HepG2 (cell line): Measurements from ENCODE around the gene UTS2R. TPM values are rescaled to one million over a fixed set of nuclear protein-coding genes. Genes with fewer than 3 reads are reported as not detected.

ENCODE experiments used
- ATAC-seq: fragments of 200-7000 bp; cut with Tn5 transposase; 3 replicates; pipeline ENCODE4 v1.9.1; 2020; ENCODE audit warnings: mild to moderate bottlenecking, moderate library complexity
- BruUV-seq: library from RNA; stranded (reverse); fragments of 400-500 nt; replicated peaks from 2 replicates; lab custom pipeline; 2021; lab: Mats Ljungman, UMichigan
- CTCF ChIA-PET: fragments of 300-600 bp; formaldehyde crosslinking; extraction: SDS; loops from one replicate; lab custom pipeline; 2021; ENCODE audit warnings: low total read pairs, inconsistent platforms, low intra/inter-chr PET ratio; lab: Yijun Ruan, JAX
- POLR2A ChIA-PET: fragments of 350-600 bp; sonication (Branson Sonifier 250); formaldehyde crosslinking; loops from one replicate; lab custom pipeline; 2020; ENCODE audit warnings: antibody characterized with exemption, inconsistent platforms; lab: Yijun Ruan, JAX
- DNase-seq: peaks from one replicate; pipeline ENCODE4 v3.0.0-alpha.2; 2015; ENCODE audit warnings: low spot score
- FAIRE-seq: peaks from 3 replicates; lab custom pipeline; 2011; peaks lifted over from hg19 to GRCh38; lab: Jason Lieb, UNC
- H2AFZ ChIP-seq: one replicate; pipeline ENCODE4 v1.6.1; 2011; ENCODE audit warnings: low read length, inconsistent platforms
- H3K27ac ChIP-seq: fragments of 300-600 bp; 3 replicates; pipeline ENCODE4 v1.8.0; 2011; ENCODE audit warnings: mixed run types, mild to moderate bottlenecking, mixed read lengths, low read length, inconsistent platforms; ENCODE audit not compliant: insufficient read depth; ENCODE audit errors: extremely low read length
- H3K27me3 ChIP-seq, 2 experiments: fragments of 200-600 bp in 1 of 2; 2 replicates in 1 of 2; 3 replicates in 1 of 2; pipeline versions ENCODE4 v1.6.0 to v1.8.0; 2011; ENCODE audit warnings: low read length in 2 of 2, mild to moderate bottlenecking in 2 of 2, moderate library complexity in 2 of 2, inconsistent platforms in 1 of 2; ENCODE audit not compliant: insufficient read depth in 2 of 2, control insufficient read depth in 1 of 2
- H3K36me3 ChIP-seq, 2 experiments: fragments of 200-600 bp in 1 of 2; replicated peaks in 1 of 2; 2 replicates in 1 of 2; 3 replicates in 1 of 2; pipeline versions ENCODE4 v1.5.1 to v1.8.0; 2011; ENCODE audit warnings: low read length in 2 of 2, inconsistent platforms in 1 of 2; ENCODE audit not compliant: insufficient read depth in 2 of 2, control insufficient read depth in 1 of 2
- H3K4me1 ChIP-seq: 2 replicates; pipeline ENCODE4 v1.5.1; 2012; ENCODE audit warnings: low read length, inconsistent platforms; ENCODE audit not compliant: insufficient read depth
- H3K4me2 ChIP-seq: 2 replicates; pipeline ENCODE4 v1.6.0; 2011; ENCODE audit warnings: low read depth, low read length, inconsistent platforms
- H3K4me3 ChIP-seq, 3 experiments: fragments of 200-600 bp in 1 of 3; sonication (generic), shearing (Covaris generic) in 1 of 3; replicated peaks in 1 of 3; 2 replicates each; pipeline ENCODE4 v1.5.1; 2011 to 2016; ENCODE audit warnings: low read length in 3 of 3, inconsistent platforms in 2 of 3, low read depth in 2 of 3, mild to moderate bottlenecking in 2 of 3, control low read depth in 1 of 3, mixed read lengths in 1 of 3; ENCODE audit not compliant: insufficient read depth in 1 of 3
- H3K79me2 ChIP-seq: one replicate; pipeline ENCODE4 v1.6.1; 2011; ENCODE audit warnings: low read length, inconsistent platforms; ENCODE audit not compliant: insufficient read depth
- H3K9ac ChIP-seq: 2 replicates; pipeline ENCODE4 v1.6.0; 2011; ENCODE audit warnings: mild to moderate bottlenecking, low read depth, low read length, inconsistent platforms; ENCODE audit not compliant: insufficient read depth
- H3K9me3 ChIP-seq: 2 replicates; pipeline ENCODE4 v1.5.1; 2012; ENCODE audit warnings: mild to moderate bottlenecking, low read length
- H4K20me1 ChIP-seq: 2 replicates; pipeline ENCODE4 v1.6.0; 2011; ENCODE audit warnings: inconsistent platforms, mild to moderate bottlenecking, low read length, moderate library complexity; ENCODE audit not compliant: insufficient read depth
- CEBPB ChIP-seq: IDR thresholded peaks from 2 replicates; pipeline ENCODE4 v1.6.1; 2011; ENCODE audit warnings: low read depth, low read length, improper control_type of control experiment, borderline replicate concordance
- JUNB ChIP-seq: sonication (generic); formaldehyde crosslinking; IDR thresholded peaks from 2 replicates; pipeline ENCODE4 v1.8.0; 2022; ENCODE audit warnings: missing genetic modification reagents, mild to moderate bottlenecking, borderline replicate concordance
- MNT ChIP-seq: fragments of 450-650 bp; IDR thresholded peaks from 2 replicates; pipeline ENCODE4 v1.6.1; 2016
- MTF1 ChIP-seq: sonication (generic); formaldehyde crosslinking; IDR thresholded peaks from 2 replicates; pipeline ENCODE4 v1.5.0; 2020; ENCODE audit warnings: missing genetic modification reagents
- PCBP1 ChIP-seq: fragments of 200-400 bp; formaldehyde crosslinking; IDR thresholded peaks from 2 replicates; pipeline ENCODE4 v1.6.1; 2017; ENCODE audit warnings: mild to moderate bottlenecking, low read depth, low read length, borderline replicate concordance
- PHF5A ChIP-seq: IDR thresholded peaks from one replicate; pipeline ENCODE4 v1.6.1; 2018; ENCODE audit warnings: low read depth, missing genetic modification reagents; ENCODE audit not compliant: unreplicated experiment
- POGK ChIP-seq: sonication (generic); formaldehyde crosslinking; conservative IDR thresholded peaks from 2 replicates; pipeline ENCODE4 v1.8.0; 2022; ENCODE audit warnings: mild to moderate bottlenecking, moderate library complexity, missing genetic modification reagents
- RBM39 ChIP-seq: fragments of 200-400 bp; formaldehyde crosslinking; IDR thresholded peaks from one replicate; pipeline ENCODE4 v1.6.1; 2018; ENCODE audit warnings: antibody characterized with exemption, mild to moderate bottlenecking, low read depth, low read length; ENCODE audit not compliant: poor library complexity, severe bottlenecking
- RNF219 ChIP-seq: sonication (generic); formaldehyde crosslinking; IDR thresholded peaks from 2 replicates; pipeline ENCODE4 v1.5.0; 2020; ENCODE audit warnings: mild to moderate bottlenecking, missing genetic modification reagents
- SRF ChIP-seq: IDR thresholded peaks from 2 replicates; pipeline ENCODE4 v1.6.1; 2011; ENCODE audit warnings: mild to moderate bottlenecking, low read depth, low read length, moderate library complexity
- WIZ ChIP-seq: sonication (generic); formaldehyde crosslinking; IDR thresholded peaks from 2 replicates; pipeline ENCODE4 v1.5.1; 2020; ENCODE audit warnings: mild to moderate bottlenecking, missing genetic modification reagents
- YEATS2 ChIP-seq: sonication (generic); formaldehyde crosslinking; IDR thresholded peaks from 2 replicates; pipeline ENCODE4 v1.4.0; 2020; ENCODE audit warnings: missing genetic modification reagents, borderline replicate concordance
- ZNF234 ChIP-seq: sonication (generic); formaldehyde crosslinking; conservative IDR thresholded peaks from 2 replicates; pipeline ENCODE4 v1.5.1; 2020; ENCODE audit warnings: mild to moderate bottlenecking, missing genetic modification reagents
- ZNF451 ChIP-seq: sonication (generic); formaldehyde crosslinking; IDR thresholded peaks from 2 replicates; pipeline ENCODE4 v1.5.0; 2020; ENCODE audit warnings: mild to moderate bottlenecking, missing genetic modification reagents
- WGBS: methylation state at CpG from one replicate; pipeline ENCODE4 v1.1.6; 2017; ENCODE audit warnings: low lambda C conversion rate; 5-methylcytosine and 5-hydroxymethylcytosine counted together
- in situ Hi-C: cut with HindIII; loops from 2 replicates; pipeline ENCODE4 v1.10.0; 2017; ENCODE audit warnings: low pct_unique_long_range_greater_than_20kb; ENCODE audit not compliant: extremely low pct_ligation_motif_present
- intact Hi-C: fragments of 100-400 bp; cut with micrococcal nuclease; formaldehyde crosslinking; loops from one replicate; pipeline ENCODE4 v1.10.0; 2022; ENCODE audit not compliant: unreplicated experiment
- polyA plus RNA-seq, 8 experiments: library from polyadenylated mRNA; depleted of rRNA in 3 of 8; stranded (reverse) in 7 of 8; unstranded in 1 of 8; fragments of >200 nt; fragmentation: Illumina TruSeq in 4 of 8; extraction: Trizol in 4 of 8; gene quantifications; 2 replicates each; pipeline versions ENCODE4 v1.2.1 to v1.2.3, GENCODE V29; 2011 to 2016; ENCODE audit warnings: low read depth in 4 of 8, missing spikeins in 1 of 8, mixed read lengths in 1 of 8; ENCODE audit not compliant: insufficient read depth in 1 of 8
- total RNA-seq, 5 experiments: library from RNA; depleted of rRNA; stranded (reverse); fragments of >200 nt; fragmentation: Illumina TruSeq; extraction: Trizol; gene quantifications; 2 replicates each; pipeline ENCODE4 v1.2.3, GENCODE V29; 2016; ENCODE audit warnings: low read depth in 1 of 5
- TF ChIP-seq, protein P1 (sequence below): sonication (generic); formaldehyde crosslinking; IDR thresholded peaks from 2 replicates; pipeline ENCODE4 v1.8.0; 2022; ENCODE audit warnings: low read depth, missing genetic modification reagents

Gene UTS2R
- total and polyA plus RNA-seq, 2 of the 13 experiments (the other 11 are each of a cell fraction or from before 2014, with no cell fraction given): 0.13 to 0.15 TPM

- TF ChIP-seq, protein P1, sequence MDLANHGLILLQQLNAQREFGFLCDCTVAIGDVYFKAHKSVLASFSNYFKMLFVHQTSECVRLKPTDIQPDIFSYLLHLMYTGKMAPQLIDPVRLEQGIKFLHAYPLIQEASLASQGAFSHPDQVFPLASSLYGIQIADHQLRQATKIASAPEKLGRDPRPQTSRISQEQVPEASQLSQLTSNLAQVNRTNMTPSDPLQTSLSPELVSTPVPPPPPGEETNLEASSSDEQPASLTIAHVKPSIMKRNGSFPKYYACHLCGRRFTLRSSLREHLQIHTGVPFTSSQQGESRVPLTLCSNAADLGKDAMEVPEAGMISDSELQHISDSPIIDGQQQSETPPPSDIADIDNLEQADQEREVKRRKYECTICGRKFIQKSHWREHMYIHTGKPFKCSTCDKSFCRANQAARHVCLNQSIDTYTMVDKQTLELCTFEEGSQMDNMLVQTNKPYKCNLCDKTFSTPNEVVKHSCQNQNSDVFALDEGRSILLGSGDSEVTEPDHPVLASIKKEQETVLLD (CRISPR knock-in tag): no peak; the same call in 1 of the 2 replicates
- TF ChIP-seq PCBP1 (no peak), ZNF234 (CRISPR knock-in tag) (no peak), WIZ (CRISPR knock-in tag) (no peak), PHF5A (CRISPR knock-in tag) (no peak), ZNF451 (peak; percentile 48; the same call in 1 of the 2 replicates), MTF1 (no peak), CEBPB (no peak)
Measured at GRCh38 chr17:82325286-82326180, 46.0 kb upstream of the UTS2R start (continued).

GRCh38 chr17:82327289-82327688 lies 44.3 kb upstream of the UTS2R start:
- Histone ChIP-seq H3K27ac (peak overlapping the region; percentile 73), H2AFZ (no peak overlapping the region), H3K36me3 (no peaks in the 10 kb centered on the region), H3K9ac (peak overlapping the region; percentile 34; the same call in 1 of the 2 replicates), H3K79me2 (peaks cover 4% of the 10 kb centered on the region), H3K4me3 (no peak overlapping the region; a peak in 1 of 6 replicates), H3K4me1 (peaks cover 90% of the 10 kb centered on the region), H3K4me2 (peak overlapping the region; percentile 43; the same call in 1 of the 2 replicates), H3K27me3 (no peaks in the 10 kb centered on the region), H4K20me1 (no peaks in the 10 kb centered on the region), H3K9me3 (no peaks in the 10 kb centered on the region)
- ATAC-seq (no peak), FAIRE-seq (peak; percentile 21), DNase-seq (no peak)
- 89% methylated on average over 13 of the region's 15 CpGs for WGBS
- POLR2A ChIA-PET: interaction anchor here (0.9 to 20.8 kb wide), 8 partner anchors 10 to 86 kb away, joined by 4 to 270 read pairs (median 40); partner anchors contain the start of genes CD7 and CSNK1D
- CTCF ChIA-PET: no interaction called here
- in situ Hi-C loops: no loop called here
- intact Hi-C loops: no loop called here
- BruUV-seq: no TSS peak
- TF ChIP-seq RBM39: no peak
- TF ChIP-seq YEATS2: no peak
- no peak for TF ChIP-seq POGK (CRISPR knock-in tag)
- TF ChIP-seq RNF219: no peak
- no peak for TF ChIP-seq MNT
- no peak for TF ChIP-seq JUNB (CRISPR knock-in tag)
- no peak for TF ChIP-seq SRF
